Transverse colon (tissue), 4 donors: ENCODE measurements around the gene CELSR1. TPM values are rescaled to one million over a fixed set of nuclear protein-coding genes. Genes with fewer than 3 reads are reported as not detected.

Source experiments
- DNase-seq: peaks from one replicate; pipeline ENCODE4 v3.0.0-alpha.2; 2019
- H3K27ac ChIP-seq, 4 donors: fragments of 200-600 bp; sonication (generic); 2 replicates each; pipeline ENCODE4 v1.5.1; 2016 to 2018; ENCODE audit warnings: inconsistent platforms in 4 of 4
- H3K27me3 ChIP-seq: fragments of 200-600 bp; sonication (generic); 2 replicates; pipeline ENCODE4 v1.5.1; 2017; ENCODE audit warnings: inconsistent platforms
- H3K36me3 ChIP-seq, 4 donors: fragments of 200-600 bp; sonication (generic); 2 replicates each; pipeline ENCODE4 v1.5.1; 2017 to 2019; ENCODE audit warnings: inconsistent platforms in 4 of 4
- H3K4me1 ChIP-seq, 4 donors: fragments of 200-600 bp; sonication (generic); 2 replicates each; pipeline ENCODE4 v1.5.1; 2017 to 2020; ENCODE audit warnings: inconsistent platforms in 4 of 4
- H3K4me3 ChIP-seq, 4 donors: fragments of 200-600 bp; sonication (generic); 1 replicate in 1 of 4; 2 replicates in 3 of 4; pipeline versions ENCODE4 v1.5.1 to v1.6.1; 2017 to 2019; ENCODE audit warnings: inconsistent platforms in 4 of 4
- H3K9me3 ChIP-seq, 2 donors: fragments of 200-600 bp; sonication (generic); 2 replicates each; pipeline ENCODE4 v1.5.1; 2017 to 2019; ENCODE audit warnings: inconsistent platforms in 2 of 2
- CTCF ChIP-seq, 5 experiments: fragments of 200-600 bp in 3 of 5; fragments of 450-650 bp in 2 of 5; sonication (generic) in 3 of 5; IDR thresholded peaks; 1 replicate in 2 of 5; 2 replicates in 3 of 5; pipeline ENCODE4 v1.5.1; 2016 to 2017; ENCODE audit warnings: antibody characterized with exemption in 5 of 5, inconsistent platforms in 3 of 5, mild to moderate bottlenecking in 2 of 5, moderate library complexity in 1 of 5
- EP300 ChIP-seq: sonication (generic); formaldehyde crosslinking; IDR thresholded peaks from one replicate; pipeline ENCODE4 v1.6.1; 2017; ENCODE audit warnings: antibody characterized with exemption, low read depth
- POLR2A ChIP-seq: fragments of 450-650 bp; IDR thresholded peaks from one replicate; pipeline ENCODE4 v1.6.1; 2016; ENCODE audit warnings: antibody characterized with exemption, mild to moderate bottlenecking, moderate library complexity
- POLR2AphosphoS5 ChIP-seq, 3 donors: sonication (generic); formaldehyde crosslinking; IDR thresholded peaks; one replicate each; pipeline ENCODE4 v1.6.1; 2016; ENCODE audit warnings: antibody characterized with exemption in 3 of 3
- WGBS, 2 donors: methylation state at CpG; one replicate each; pipeline ENCODE4 v1.1.5; 2018; ENCODE audit warnings: low coverage in 1 of 2; 5-methylcytosine and 5-hydroxymethylcytosine counted together
- in situ Hi-C, 4 donors: fragments of 200-750 bp; cut with MboI; loops; one replicate each; pipeline versions ENCODE4 v1.15.0 to v1.15.1; 2017; ENCODE audit warnings: low sequenced_read_pairs in 3 of 4, low pct_ligation_motif_present in 1 of 4, low pct_unique_long_range_greater_than_20kb in 1 of 4
- intact Hi-C: fragments of 100-400 bp; cut with DNase I; formaldehyde crosslinking; loops from one replicate; pipeline ENCODE4 v1.15.1; 2023; ENCODE audit warnings: low total_unique reads
- total RNA-seq, 4 donors: library from RNA; depleted of rRNA; stranded (reverse); fragments of >200 nt; gene quantifications; one replicate each; pipeline ENCODE4 v1.1.0, GENCODE V29; 2016

The CELSR1 gene
- total RNA-seq, 4 donors from 2014 or later: 0.96 to 2.5 (median 1.4) TPM

- intact Hi-C loops (no loop called here), in situ Hi-C loops (loop anchor here in 3 of 4 donors (25.0 kb wide), 3 partner anchors 139 to 189 kb away; partner anchors contain the start of genes CERK (in 1 of the 3) and TBC1D22A (in 1 of the 3))
- TF ChIP-seq POLR2AphosphoS5 (IDR thresholded peaks at IDR 0.05) (no peak), CTCF (IDR thresholded peaks at IDR 0.05) (no peak), POLR2A (no peak), EP300 (no peak)
- 72% methylated on average over 19 of the region's 19 CpGs; no CpG with 5 or more reads in 1 of the 2 donors for WGBS, 2 donors
- Histone ChIP-seq H3K4me3 (no peak overlapping the region), H3K27ac (no peak overlapping the region), H3K4me1 (peaks cover 15 to 28% (median 26%) of the 10 kb centered on the region in 4 donors), H3K27me3 (no peaks in the 10 kb centered on the region), H3K36me3 (no peaks in the 10 kb centered on the region), H3K9me3 (peaks cover 5 to 6% of the 10 kb centered on the region in 2 donors)
- no peak for DNase-seq
Observed at GRCh38 chr22:46572911-46573780, 35.7 kb upstream of the CELSR1 start.

- Histone ChIP-seq H3K4me3 (no peak overlapping the region), H3K27me3 (no peaks in the 10 kb centered on the region), H3K27ac (no peak overlapping the region), H3K36me3 (no peaks in the 10 kb centered on the region), H3K9me3 (peaks cover 5 to 6% of the 10 kb centered on the region in 2 donors), H3K4me1 (peaks cover 15 to 23% (median 19%) of the 10 kb centered on the region in 4 donors)
- TF ChIP-seq CTCF (IDR thresholded peaks at IDR 0.05): no peak
- 71 to 88% methylated on average over 6 to 7 of the region's 7 CpGs for WGBS, 2 donors
- intact Hi-C loops (no loop called here), in situ Hi-C loops (loop anchor here in 3 of 4 donors (25.0 kb wide), 3 partner anchors 141 to 191 kb away; partner anchors contain the start of genes CERK (in 1 of the 3) and TBC1D22A (in 1 of the 3))
- no peak for DNase-seq
Observed at GRCh38 chr22:46571642-46572250, 34.3 kb upstream of the CELSR1 start.

GRCh38 chr22:46569848-46570695 is 32.7 kb upstream of the CELSR1 start:
- no peaks in the 10 kb centered on the region for H3K27me3 ChIP-seq
- H3K4me1 ChIP-seq: peaks cover 2 to 9% (median 5%) of the 10 kb centered on the region in 4 donors
- no peak for TF ChIP-seq EP300
- no peak for TF ChIP-seq POLR2A
- no peak for TF ChIP-seq POLR2AphosphoS5 (IDR thresholded peaks at IDR 0.05)
- TF ChIP-seq CTCF (IDR thresholded peaks at IDR 0.05): no peak
- in situ Hi-C loops (loop anchor here in 3 of 4 donors (25.0 kb wide), 3 partner anchors 142 to 192 kb away; partner anchors contain the start of genes CERK (in 1 of the 3) and TBC1D22A (in 1 of the 3)), intact Hi-C loops (no loop called here)
- H3K9me3 ChIP-seq: peaks cover 5 to 6% of the 10 kb centered on the region in 2 donors
- H3K4me3 ChIP-seq: no peak overlapping the region
- 88 to 100% methylated on average over 3 to 17 of the region's 17 CpGs for WGBS, 2 donors
- H3K36me3 ChIP-seq: no peaks in the 10 kb centered on the region
- DNase-seq: no peak
- no peak overlapping the region for H3K27ac ChIP-seq
